Tongue (tissue), 2 donors: ENCODE results near the gene CALCOCO1. TPM values are rescaled to one million over a fixed set of nuclear protein-coding genes. Genes with fewer than 3 reads are reported as not detected.

ENCODE experiments used
- DNase-seq: peaks from one replicate; pipeline ENCODE4 v3.0.0-alpha.2; 2015
- total RNA-seq: library from RNA; depleted of rRNA; stranded (reverse); fragments of >200 nt; gene quantifications from one replicate; pipeline ENCODE4 v1.2.3, GENCODE V29; 2014

CALCOCO1 gene
- total RNA-seq, 1 donor from 2014 or later = 137 TPM

DNA sequence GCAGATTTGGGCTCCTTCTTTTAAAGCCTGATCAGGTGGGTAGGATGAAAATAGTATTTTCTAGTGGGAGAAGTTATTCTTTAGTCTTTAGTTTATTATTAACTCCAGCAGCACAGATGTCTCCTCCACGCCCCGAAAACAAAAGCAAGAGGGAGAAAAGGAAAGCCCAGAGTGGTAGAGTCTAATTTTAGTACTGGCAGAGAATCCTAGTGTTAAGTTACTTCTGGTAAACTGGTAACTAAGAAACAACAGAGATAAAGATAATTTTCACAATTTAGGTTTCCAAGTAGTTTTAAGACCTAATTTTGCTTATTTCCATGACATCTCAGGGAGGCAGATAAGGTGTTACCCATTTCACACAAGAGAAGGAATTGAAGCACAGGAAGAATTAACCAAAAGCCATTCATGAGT is 67.7 kb downstream of the CALCOCO1 start:
- DNase-seq = peak; percentile 80

DNA sequence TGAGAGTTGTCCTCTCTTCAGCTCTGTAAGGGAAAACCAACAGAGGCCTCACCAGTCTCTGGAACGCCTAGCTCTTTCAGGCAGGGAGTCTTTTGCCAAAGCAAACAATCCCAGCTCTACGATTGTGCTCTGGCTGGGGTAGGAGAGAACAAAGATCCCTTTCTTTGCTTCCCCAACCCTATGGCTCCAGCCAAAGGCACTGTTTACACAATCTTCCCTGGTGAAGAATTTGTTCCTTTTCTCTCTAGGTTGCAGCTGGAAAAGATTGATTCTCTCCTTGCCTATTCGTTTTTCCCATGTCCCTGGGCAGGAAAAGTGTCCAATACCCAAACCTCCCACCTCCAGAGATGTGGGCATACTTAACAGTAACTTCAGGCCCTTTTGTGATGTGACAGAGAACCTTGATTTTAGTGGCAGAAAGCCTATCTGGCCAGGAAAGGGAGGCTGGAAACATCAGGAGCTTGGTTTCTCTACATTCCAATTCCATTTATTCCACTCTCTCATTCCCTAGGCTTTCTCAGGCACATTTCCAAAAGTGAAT is 68.2 kb downstream of the CALCOCO1 start:
- DNase-seq = peak; percentile 92

Other genes with a start within 250 kb of the CALCOCO1 start
- gene MAP3K12, start 228.0 kb downstream of the CALCOCO1 start, total RNA-seq = 17.3 TPM
- gene TARBP2, start 226.2 kb downstream of the CALCOCO1 start, total RNA-seq = 16.1 TPM
- not detected for gene NPFF, start 220.0 kb downstream of the CALCOCO1 start, total RNA-seq
- 21.1 TPM for gene ATF7, start 101.1 kb downstream of the CALCOCO1 start, total RNA-seq
- 241 TPM for gene ATP5MC2, start 51.4 kb downstream of the CALCOCO1 start, total RNA-seq
- not detected for gene CISTR, start 24.5 kb upstream of the CALCOCO1 start, total RNA-seq
- gene HOXC13, start 211.4 kb upstream of the CALCOCO1 start, total RNA-seq = not detected
- not detected for gene HOXC12, start 227.5 kb upstream of the CALCOCO1 start, total RNA-seq
- not detected for gene HOXC11, start 245.7 kb upstream of the CALCOCO1 start, total RNA-seq
- gene HOTAIR, start 247.5 kb upstream of the CALCOCO1 start, total RNA-seq = not detected